HCT116 (cell line): ENCODE measurements around the gene CELF3. TPM values are rescaled to one million over a fixed set of nuclear protein-coding genes. Genes with fewer than 3 reads are reported as not detected.

Source experiments
- ATAC-seq: fragments of 200-7000 bp; cut with Tn5 transposase; 2 replicates; pipeline ENCODE4 v1.9.1; 2020; ENCODE audit warnings: mild to moderate bottlenecking, moderate library complexity
- BruUV-seq: library from RNA; stranded (reverse); fragments of 400-500 nt; replicated peaks from 2 replicates; lab custom pipeline; 2021; lab: Mats Ljungman, UMichigan
- CTCF ChIA-PET: fragments of 300-600 bp; sonication (Branson Sonifier 250); formaldehyde crosslinking; loops from one replicate; lab custom pipeline; 2021; ENCODE audit warnings: antibody characterized with exemption; lab: Charles Lee
- POLR2A ChIA-PET: fragments of 300-600, 350-600 bp; sonication (Branson Sonifier 250); formaldehyde crosslinking; loops from one replicate; lab custom pipeline; 2021; ENCODE audit warnings: antibody characterized with exemption; lab: Charles Lee
- RAD21 ChIA-PET, 2 experiments: fragments of 300-600 bp; sonication (Branson Sonifier 250); formaldehyde crosslinking; loops; one replicate each; lab custom pipeline; 2023; ENCODE audit warnings: low total read pairs in 2 of 2; ENCODE audit not compliant: uncharacterized antibody in 2 of 2, unreplicated experiment in 2 of 2, low non-redundant PET in 1 of 2; lab: Charles Lee
- DNase-seq: peaks from one replicate; pipeline ENCODE4 v3.0.0-alpha.2; 2010; ENCODE audit warnings: low read depth, low spot score
- H2AFZ ChIP-seq: fragments of 200-600 bp; shearing (Covaris generic), sonication (generic); 2 replicates; pipeline ENCODE4 v1.6.1; 2017; ENCODE audit warnings: low read depth, mixed run types, mixed read lengths, antibody characterized with exemption, low read length; ENCODE audit not compliant: poor library complexity, severe bottlenecking
- H3K27ac ChIP-seq: 2 replicates; pipeline ENCODE4 v1.5.1; 2012; ENCODE audit warnings: low read depth, low read length
- H3K27me3 ChIP-seq: fragments of 200-600 bp; sonication (generic); 2 replicates; pipeline ENCODE4 v1.6.1; 2016; ENCODE audit warnings: mixed run types, low read length, mixed read lengths; ENCODE audit not compliant: insufficient read depth
- H3K36me3 ChIP-seq, 2 experiments: fragments of 200-500 bp in 1 of 2; fragments of 200-600 bp in 1 of 2; sonication (Bioruptor generic) in 1 of 2; sonication (generic) in 1 of 2; 2 replicates each; pipeline versions ENCODE4 v1.5.1 to v1.6.1; 2014 to 2016; ENCODE audit warnings: low read length in 2 of 2, inconsistent platforms in 1 of 2, mixed read lengths in 1 of 2, mixed run types in 1 of 2; ENCODE audit not compliant: insufficient read depth in 2 of 2, control insufficient read depth in 1 of 2
- H3K4me1 ChIP-seq, 2 experiments: fragments of 200-600 bp in 1 of 2; sonication (generic) in 1 of 2; 2 replicates each; pipeline versions ENCODE4 v1.5.1 to v1.6.1; 2012 to 2017; ENCODE audit warnings: low read length in 2 of 2, inconsistent platforms in 1 of 2, mild to moderate bottlenecking in 1 of 2, mixed read lengths in 1 of 2, mixed run types in 1 of 2, moderate library complexity in 1 of 2; ENCODE audit not compliant: insufficient read depth in 2 of 2, control insufficient read depth in 1 of 2
- H3K4me2 ChIP-seq: fragments of 200-600 bp; sonication (generic); 2 replicates; pipeline ENCODE4 v1.6.1; 2017; ENCODE audit warnings: mixed run types, low read length, mixed read lengths
- H3K4me3 ChIP-seq, 2 experiments: fragments of 200-600 bp in 1 of 2; sonication (generic) in 1 of 2; replicated peaks in 1 of 2; 2 replicates each; pipeline ENCODE4 v1.5.1; 2011 to 2016; ENCODE audit warnings: low read length in 2 of 2, control low read depth in 1 of 2, low read depth in 1 of 2, mild to moderate bottlenecking in 1 of 2, mixed read lengths in 1 of 2, mixed run types in 1 of 2
- H3K79me2 ChIP-seq: fragments of 200-600 bp; sonication (generic); 2 replicates; pipeline ENCODE4 v1.6.1; 2017; ENCODE audit warnings: mild to moderate bottlenecking, mixed run types, low read length, moderate library complexity, mixed read lengths; ENCODE audit not compliant: insufficient read depth
- H3K9ac ChIP-seq: fragments of 200-600 bp; sonication (generic); 2 replicates; pipeline ENCODE4 v1.6.1; 2016; ENCODE audit warnings: low read length, mixed read lengths
- H3K9me2 ChIP-seq: fragments of 200-600 bp; sonication (generic), shearing (Covaris generic); 2 replicates; pipeline ENCODE4 v1.6.1; 2017; ENCODE audit warnings: mixed run types, mild to moderate bottlenecking, moderate library complexity; ENCODE audit not compliant: insufficient read depth
- H3K9me3 ChIP-seq, 2 experiments: fragments of 200-500 bp in 1 of 2; fragments of 200-600 bp in 1 of 2; sonication (Bioruptor generic) in 1 of 2; sonication (generic) in 1 of 2; 2 replicates each; pipeline ENCODE4 v1.6.1; 2014 to 2017; ENCODE audit warnings: low read length in 2 of 2, mixed read lengths in 2 of 2, inconsistent platforms in 1 of 2, low read depth in 1 of 2, mild to moderate bottlenecking in 1 of 2, mixed run types in 1 of 2, moderate library complexity in 1 of 2; ENCODE audit not compliant: control insufficient read depth in 1 of 2, insufficient read depth in 1 of 2
- H4K20me1 ChIP-seq: fragments of 200-600 bp; sonication (generic), shearing (Covaris generic); 2 replicates; pipeline ENCODE4 v1.6.1; 2017; ENCODE audit warnings: mixed run types, mild to moderate bottlenecking, moderate library complexity; ENCODE audit not compliant: insufficient read depth
- CBX3 ChIP-seq: IDR thresholded peaks from 2 replicates; pipeline ENCODE4 v1.6.1; 2012; ENCODE audit warnings: low read depth
- CEBPB ChIP-seq: IDR thresholded peaks from 2 replicates; pipeline ENCODE4 v1.6.1; 2012; ENCODE audit warnings: low read depth
- JUND ChIP-seq: IDR thresholded peaks from 2 replicates; pipeline ENCODE4 v1.6.1; 2012
- RAD21 ChIP-seq: IDR thresholded peaks from 2 replicates; pipeline ENCODE4 v1.6.1; 2012; ENCODE audit warnings: low read depth, mild to moderate bottlenecking
- REST ChIP-seq: IDR thresholded peaks from 2 replicates; pipeline ENCODE4 v1.6.1; 2012; ENCODE audit warnings: low read depth
- SIN3A ChIP-seq: IDR thresholded peaks from 2 replicates; pipeline ENCODE4 v1.6.1; 2012; ENCODE audit warnings: low read depth
- YY1 ChIP-seq: IDR thresholded peaks from 2 replicates; pipeline ENCODE4 v1.6.1; 2011; ENCODE audit warnings: low read length, low read depth, moderate library complexity, mild to moderate bottlenecking; ENCODE audit not compliant: insufficient replicate concordance; ENCODE audit errors: extremely low read depth
- ZBTB33 ChIP-seq: IDR thresholded peaks from 2 replicates; pipeline ENCODE4 v1.6.1; 2011; ENCODE audit warnings: mild to moderate bottlenecking, low read length, moderate library complexity; ENCODE audit not compliant: insufficient replicate concordance; ENCODE audit errors: extremely low read depth
- ZFX ChIP-seq: fragments of 450-650 bp; IDR thresholded peaks from 2 replicates; pipeline ENCODE4 v1.6.1; 2017
- intact Hi-C: fragments of 100-400 bp; cut with micrococcal nuclease; formaldehyde crosslinking; loops from 2 replicates; pipeline ENCODE4 v1.10.0; 2022
- total RNA-seq: library from RNA; stranded (reverse); gene quantifications from one replicate; pipeline ENCODE4 v1.2.1, GENCODE V29; 2021; ENCODE audit not compliant: unreplicated experiment

Gene CELF3
- total RNA-seq, 1 experiment from 2014 or later, result not detected

GRCh38 chr1:151655371-151655770 lies 61.2 kb downstream of the CELF3 start:
- ChIA-PET CTCF (interaction anchor here (1.6 kb wide), 1 partner anchor 38 kb away, joined by 4 read pairs; no protein-coding TSS in a partner anchor), POLR2A (no interaction called here), RAD21 (no interaction called here)
- Histone ChIP-seq H4K20me1 (no peaks in the 10 kb centered on the region), H3K9ac (no peak overlapping the region), H3K79me2 (peaks cover 17% of the 10 kb centered on the region), H3K4me1 (no peaks in the 10 kb centered on the region), H2AFZ (no peak overlapping the region), H3K27me3 (no peaks in the 10 kb centered on the region), H3K9me2 (no peaks in the 10 kb centered on the region), H3K27ac (no peak overlapping the region), H3K36me3 (no peaks in the 10 kb centered on the region), H3K9me3 (no peaks in the 10 kb centered on the region), H3K4me2 (no peak overlapping the region), H3K4me3 (no peak overlapping the region)
- no TSS peak for BruUV-seq
- DNase-seq (no peak), ATAC-seq (no peak)
- TF ChIP-seq ZFX (no peak), SIN3A (no peak), RAD21 (no peak), CEBPB (no peak), YY1 (no peak), ZBTB33 (no peak), CBX3 (no peak), JUND (no peak), REST (no peak)
- intact Hi-C loops, result no loop called here
